Measurements from ENCODE around the gene BCL11A.

BCL11A gene
- total RNA-seq = 0 to 0.40 reads per million in 2 donors

DNA sequence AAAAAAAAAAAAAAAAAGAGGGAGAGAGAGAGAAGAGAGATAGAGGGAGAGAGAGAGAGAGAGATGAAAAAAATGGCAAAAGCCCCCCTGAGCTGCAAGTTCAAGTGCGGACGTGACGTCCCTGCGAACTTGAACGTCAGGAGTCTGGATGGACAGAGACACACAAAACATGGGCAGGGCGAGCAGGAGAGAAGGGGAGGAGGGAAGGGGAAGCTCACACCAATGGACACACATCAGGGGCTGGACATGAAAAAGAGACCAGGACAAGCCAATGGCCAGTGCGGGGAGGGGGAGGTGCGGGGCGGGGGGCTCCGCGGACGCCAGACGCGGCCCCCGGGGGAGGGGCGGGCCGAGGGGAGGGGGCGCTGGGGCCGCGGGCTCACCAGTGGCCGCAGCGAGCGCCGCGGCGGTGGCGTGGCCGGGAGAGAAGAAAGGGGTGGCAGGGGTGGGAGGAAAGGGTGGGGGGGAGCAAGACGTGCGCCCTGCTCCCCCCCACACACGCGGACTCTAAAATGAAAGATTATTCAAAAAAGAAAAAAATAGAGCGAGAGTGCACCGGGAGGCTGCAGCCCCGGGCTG lies at the start of gene BCL11A:
Gene BCL11A, minus strand, starts transcription at position 160 of the 579 bp plus-strand sequence. CDS start 384 bp downstream, outside the sequence.
- no peak for DNase-seq

DNA sequence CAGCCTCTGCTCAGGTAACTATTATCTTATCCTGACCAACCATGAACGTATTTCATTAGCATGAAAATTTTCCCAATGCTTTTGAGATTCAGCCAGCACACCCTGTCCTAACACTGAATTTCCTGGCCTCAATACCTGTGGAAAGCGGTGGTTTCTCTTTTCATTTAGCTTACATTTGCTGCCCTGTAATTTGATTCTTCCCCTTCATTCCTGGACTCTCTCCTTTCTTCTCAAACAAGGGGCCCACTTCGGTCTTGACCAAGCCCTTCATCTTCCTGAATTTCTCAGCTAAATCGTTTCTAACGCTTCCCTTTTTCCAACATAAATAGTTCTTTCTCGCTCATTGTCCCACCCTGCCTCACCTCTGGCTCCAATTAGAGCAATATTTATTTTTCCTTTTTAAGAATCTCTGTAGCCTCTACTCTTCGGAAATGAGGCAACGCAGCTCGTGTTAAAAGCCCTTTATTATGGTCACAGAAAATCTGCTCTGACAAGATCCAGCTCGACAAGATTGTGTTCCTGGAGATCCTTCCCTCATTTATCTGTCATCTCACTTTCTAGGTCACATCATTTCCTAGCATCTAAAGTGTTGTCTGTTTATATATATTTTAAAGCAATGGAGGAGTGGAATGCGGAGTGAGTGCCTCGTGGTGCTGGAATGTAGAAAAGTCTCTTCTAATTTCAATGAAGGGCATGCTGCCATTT lies 49.5 kb upstream of the BCL11A start:
- no peak for DNase-seq

DNA sequence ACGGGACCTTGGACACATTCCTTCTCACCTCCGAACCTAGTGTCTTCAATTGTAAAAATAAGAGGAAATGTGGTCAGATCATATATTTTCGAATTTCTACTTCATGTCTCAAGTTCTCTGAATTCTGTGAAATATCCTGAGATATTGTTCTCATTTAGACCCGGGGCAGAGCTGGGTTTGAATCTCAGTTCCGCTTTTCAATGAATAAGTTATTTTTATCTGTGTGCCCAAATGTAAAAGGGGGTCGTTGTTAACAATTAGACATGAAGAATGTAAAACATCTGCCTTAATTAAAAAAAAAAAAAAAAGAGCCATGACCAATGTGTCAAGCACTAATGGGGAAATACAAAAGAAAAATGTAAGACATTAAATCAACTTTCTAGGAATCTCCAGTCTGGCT lies 48.9 kb upstream of the BCL11A start:
- no peak for DNase-seq

DNA sequence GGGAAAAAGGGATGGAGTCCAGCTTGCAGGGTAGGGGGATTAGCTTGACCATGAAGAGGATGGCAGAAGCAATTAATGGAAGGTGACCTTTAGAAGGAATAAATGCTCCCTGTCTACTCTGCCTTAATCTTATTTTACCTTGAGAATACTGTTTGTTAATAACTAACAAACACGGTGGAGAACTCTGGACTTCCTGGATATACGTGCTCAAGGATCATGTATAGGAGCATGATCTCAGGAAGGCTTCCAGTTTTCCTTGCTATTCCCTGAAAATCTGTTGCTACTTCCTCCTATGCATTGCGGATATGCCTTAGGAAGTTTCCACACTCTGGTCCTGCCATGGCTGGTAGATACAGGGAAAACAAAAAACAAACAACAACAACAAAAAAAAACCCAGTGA lies 44.8 kb upstream of the BCL11A start:
- DNase-seq = no peak

DNA sequence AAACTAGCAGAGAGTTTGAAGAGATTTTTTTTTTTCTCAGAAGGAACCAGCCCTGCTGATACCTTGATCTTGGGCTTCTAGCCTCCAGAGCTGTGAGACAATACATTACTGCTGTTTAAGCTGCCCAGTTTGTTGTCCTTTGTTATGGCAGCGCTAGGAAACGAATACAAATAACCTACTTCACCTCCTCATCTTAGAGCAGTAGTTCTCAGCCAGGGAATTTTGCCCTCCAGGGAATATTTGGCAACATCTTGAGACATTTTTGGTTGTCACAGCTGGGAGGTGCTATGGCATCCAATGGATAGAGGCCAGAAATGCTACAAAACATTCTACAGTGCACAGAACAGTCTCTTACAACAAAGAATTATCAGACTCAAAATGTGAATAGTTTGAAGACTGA lies 43.9 kb upstream of the BCL11A start:
- no peak for DNase-seq

DNA sequence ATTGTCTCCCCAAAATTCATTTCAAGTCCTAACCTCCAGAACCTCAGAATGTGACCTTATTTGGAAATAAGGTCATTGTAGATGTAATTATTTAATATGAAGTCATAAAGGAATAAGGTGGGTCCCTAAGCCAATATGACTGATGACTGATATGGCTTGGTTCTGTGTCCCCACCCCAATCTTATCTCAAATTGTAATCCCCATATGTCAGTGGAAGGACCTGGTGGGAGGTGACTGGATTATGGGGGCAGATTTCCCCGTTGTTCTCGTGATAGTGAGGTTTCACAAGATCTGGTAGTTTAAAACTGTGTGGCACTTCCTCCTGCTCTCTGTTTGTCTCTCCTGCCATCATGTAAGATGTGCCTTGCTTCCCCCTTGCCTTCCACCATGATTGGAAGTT lies 43.0 kb upstream of the BCL11A start:
- no peak for DNase-seq

DNA sequence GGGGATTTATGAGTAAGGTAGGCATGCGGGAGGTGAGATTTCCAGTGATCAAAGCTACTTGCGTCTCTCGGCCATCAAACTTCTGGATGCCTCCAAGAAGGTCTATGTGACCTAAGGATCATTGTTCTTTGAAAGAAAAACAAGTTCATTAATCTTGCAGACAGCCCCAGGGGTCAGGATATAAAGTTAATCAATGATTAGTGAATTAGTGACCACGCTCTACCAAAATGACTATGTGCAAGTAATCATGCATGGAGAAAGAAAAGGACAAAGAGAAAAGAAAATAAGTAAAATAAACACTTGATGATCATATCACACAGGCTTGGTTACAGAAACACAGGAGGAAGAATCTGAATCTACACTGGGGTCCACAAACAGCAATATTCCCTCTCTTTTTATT lies 42.5 kb upstream of the BCL11A start:
- DNase-seq = no peak

DNA sequence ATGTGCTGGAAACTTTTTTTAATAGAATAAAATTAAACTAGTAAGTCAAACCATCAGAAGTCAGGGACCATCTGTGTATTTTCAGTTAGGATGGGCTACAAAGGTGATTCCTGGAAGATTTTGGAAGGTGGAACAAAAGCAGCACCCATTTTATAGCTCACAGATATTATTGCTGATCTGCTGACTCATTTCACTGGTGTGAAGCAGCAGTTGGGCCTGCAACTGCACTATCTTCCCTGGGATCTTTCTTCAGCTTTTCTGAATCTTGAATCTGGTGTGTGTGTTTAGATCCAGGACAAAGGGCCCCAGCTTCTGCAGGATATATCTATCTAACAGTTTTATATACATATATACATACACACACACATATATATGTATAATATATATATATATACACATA lies 35.6 kb upstream of the BCL11A start:
- DNase-seq = peak in 1 of 5 experiments; percentile 17

DNA sequence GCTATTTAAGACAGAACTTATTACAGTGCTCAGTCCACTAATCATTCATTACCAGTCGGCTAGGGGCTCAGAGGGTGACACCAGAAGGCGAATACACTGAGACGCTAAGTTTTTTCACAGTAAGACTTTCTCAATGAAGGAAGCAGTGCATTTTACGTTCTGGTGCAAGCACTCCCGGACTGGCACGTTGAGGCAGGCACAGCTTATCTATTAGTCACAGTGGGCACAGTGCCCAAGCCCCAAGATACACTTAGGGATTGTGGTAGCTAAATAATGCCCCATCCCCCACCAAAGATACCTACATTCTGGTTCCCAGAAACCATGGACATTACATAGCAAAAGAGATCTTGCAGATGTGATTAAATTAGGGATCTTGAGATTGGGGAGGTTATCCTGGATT lies 32.6 kb upstream of the BCL11A start:
- DNase-seq = no peak

DNA sequence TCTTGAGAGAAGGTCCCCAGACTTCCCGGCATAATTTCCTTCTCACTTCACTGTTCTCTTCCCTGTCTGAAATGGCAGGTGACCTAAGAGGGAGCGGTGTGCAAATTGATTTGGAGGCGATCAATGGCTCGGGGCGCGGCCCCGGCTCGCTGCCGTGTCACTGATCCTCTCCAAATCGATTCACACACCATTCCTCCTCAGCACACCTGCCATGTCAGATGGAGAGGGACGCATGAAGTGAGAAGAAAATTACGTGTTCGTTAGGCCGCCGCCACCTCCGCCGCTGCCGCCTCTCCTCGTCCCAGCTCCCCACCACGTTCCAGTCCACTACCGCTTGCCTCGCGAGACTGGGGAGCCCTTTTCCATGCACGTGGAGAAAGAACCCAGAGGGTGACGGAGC lies 31.8 kb upstream of the BCL11A start:
- DNase-seq = no peak

DNA sequence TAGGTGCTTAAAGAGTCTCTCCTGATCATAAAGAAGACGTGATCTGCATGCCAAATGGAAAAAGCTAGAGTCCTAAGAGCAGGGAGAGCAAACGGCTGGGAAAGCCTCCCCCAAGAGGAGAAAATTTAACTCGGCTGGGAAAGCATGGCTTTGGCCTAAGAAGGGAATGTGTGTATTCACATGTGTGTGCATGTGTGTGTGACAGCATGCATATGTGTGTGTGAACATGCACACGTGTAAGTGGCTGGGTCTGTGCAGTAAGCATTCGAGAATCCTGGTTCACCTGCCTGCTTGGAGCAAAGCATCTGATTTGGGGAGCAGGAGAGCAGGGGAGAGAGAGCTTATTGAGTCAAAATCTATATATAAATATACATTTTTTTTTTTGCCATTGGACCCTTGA lies 30.1 kb upstream of the BCL11A start:
- DNase-seq = no peak

DNA sequence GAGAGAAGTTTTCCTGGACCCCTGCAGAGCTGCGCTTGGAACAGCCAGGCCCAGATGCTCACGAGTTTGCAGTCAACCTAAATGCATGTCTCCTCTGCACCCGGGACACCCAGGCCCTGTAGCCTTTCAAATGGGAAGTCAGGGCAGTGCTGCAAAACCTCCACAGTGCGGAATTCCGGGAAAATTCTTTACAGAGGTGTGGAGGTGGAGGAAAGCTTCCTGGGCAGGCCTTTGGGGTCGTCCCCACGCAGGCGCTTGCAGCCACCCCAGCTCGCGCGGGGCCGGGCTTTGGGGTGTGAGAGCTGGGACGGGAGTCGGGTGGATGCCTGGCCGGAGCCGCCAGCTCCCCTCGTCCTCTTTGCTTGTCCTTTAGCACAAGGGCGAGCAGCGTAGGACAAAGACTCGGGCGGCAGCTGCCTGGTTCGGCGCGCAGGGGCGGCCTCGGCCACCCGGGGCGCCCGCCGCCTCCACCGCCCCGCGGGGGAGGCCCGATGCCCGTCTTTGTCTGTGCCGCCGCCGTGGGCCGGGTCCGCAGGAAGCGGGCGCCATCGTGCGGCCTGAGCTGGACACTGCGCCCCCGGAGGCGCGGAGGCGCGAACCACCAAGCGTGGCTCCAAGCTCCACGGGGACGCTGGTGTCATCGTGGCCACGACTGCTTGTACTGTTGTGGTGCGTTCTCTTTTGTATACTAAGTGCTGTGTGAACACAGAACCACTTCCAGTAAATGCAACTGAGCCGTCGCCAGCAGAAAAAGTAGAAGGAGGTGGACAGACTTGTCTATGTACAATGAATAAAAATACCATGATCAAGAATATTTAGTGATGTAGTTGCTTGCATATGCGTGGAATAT lies 28.2 kb upstream of the BCL11A start:
- DNase-seq = peak; percentile 18 to 59 (median 27)

DNA sequence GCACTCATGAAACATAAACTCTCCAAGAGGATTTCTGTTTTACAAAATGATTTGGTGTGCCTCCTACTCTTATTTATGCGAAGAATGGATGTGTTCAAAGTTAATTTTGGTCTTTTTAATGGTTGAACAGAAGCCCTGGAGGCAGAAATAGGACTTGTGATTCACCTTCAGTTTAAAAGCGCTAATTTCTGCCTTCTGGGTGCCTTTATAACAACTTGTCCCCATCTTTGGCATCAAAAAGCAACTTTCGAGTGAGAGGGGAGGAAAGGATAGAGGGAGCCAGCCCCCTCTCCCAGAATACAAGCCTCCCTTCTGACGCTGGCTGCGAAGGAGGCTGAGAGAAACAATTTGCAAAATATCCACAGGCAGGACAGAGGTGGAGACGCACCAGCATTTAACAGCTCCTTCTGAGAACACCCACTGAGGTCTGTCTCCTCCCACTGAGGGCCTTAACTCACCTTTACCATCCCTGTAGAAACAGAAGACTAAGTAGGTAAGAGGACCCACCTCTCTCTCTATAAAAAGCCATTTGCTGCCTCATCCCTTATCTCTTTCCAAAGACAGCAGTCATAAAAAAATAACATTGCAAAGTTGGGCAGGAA lies 24.3 kb upstream of the BCL11A start:
- no peak for DNase-seq

DNA sequence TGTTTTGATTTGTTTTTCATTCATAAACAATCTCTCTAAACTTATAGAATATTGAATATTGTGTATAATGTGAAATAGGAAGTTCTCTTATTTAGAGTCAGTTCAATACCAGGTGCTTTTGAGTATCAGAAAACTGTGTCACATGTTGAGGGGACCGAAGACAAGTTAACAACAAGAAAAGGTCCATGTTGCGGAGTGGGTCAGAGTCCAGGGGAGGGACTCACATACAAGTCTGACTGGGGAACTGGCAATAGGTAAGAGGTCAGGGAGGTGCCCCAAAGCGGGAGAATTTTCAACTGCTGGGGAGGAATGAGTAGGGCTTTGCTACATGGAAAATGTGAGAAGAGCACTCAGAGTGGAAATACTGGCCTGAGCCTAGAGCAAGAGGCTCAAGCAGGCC lies 19.8 kb upstream of the BCL11A start:
- no peak for DNase-seq

DNA sequence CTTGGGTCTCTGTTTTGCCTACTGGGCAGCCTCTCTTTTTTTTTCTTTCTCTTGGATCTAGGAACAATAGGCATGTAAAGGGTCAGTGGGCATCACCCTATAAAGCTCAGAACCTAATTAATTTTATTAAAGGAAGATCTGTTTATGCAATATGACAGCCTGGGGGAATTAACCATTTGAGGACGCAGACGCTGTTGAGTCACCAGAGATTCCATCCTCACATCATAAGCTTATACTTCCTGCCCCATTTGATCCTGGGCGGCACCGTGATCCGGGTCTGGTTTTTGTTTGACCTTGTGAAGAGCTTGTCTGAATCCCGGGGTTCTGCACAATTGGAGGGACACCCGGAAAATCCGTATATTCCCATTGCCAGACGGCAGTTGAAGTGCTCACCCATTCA lies 16.8 kb upstream of the BCL11A start:
- no peak for DNase-seq

DNA sequence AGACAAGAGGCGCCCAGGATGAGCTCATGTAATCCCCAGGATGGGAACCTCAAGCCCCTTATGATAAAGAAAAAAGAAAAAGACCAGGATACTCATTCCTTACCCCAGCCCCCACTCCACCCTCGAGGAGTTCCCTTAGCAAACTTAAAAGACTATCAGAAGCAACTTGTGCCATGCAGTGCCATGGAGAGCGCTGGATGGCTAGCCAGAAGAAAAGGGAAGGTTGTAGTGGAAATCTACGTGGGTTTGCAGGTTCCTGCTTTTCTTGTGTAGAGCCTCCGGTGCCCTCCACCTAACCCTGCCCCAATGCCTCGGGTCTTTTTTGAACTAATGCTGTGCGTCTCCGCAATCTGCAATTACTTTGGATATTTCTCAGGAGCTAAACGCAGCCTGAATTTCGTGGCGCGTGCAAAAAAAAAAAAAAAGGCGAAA lies 16.2 kb upstream of the BCL11A start:
- no peak for DNase-seq

DNA sequence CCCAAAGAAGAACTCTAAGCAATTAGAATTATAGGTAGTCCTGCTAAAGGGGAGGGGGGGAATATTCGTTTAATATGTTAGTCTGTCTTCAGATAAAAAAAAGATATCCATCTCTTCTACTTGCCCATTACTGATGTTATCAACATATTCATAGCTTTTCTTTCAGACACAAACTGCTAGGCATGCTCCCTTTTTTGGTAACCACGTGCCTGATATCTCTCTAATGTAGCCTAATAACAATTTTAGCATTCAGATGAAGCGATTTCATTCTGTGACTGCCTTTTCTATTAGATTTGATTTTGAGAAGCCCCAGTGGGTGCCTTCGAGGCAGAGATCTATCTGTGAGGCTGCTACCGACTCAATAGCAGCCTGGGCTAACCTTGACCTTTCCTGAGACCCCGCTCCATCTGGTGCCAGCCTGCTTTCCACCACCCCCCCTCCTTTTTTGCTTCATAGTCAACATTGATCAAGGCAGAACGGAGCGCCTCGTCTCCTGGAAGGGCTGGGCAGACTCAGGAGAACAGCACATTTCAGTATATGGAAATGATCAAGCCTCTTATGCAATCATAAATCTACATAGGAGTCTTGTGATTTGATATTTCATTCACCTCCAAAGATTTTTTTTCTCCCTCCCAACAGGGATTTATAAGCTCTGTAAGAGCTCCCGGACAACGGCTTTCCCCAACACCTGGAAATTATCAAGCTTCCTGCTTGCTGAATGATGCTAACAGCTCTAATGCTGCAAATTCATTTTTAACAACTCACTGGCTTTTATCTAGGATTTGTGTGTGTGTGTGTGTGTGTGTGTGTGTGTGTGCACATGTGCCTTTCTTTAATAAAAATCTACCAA lies 14.7 kb upstream of the BCL11A start:
- no peak for DNase-seq

DNA sequence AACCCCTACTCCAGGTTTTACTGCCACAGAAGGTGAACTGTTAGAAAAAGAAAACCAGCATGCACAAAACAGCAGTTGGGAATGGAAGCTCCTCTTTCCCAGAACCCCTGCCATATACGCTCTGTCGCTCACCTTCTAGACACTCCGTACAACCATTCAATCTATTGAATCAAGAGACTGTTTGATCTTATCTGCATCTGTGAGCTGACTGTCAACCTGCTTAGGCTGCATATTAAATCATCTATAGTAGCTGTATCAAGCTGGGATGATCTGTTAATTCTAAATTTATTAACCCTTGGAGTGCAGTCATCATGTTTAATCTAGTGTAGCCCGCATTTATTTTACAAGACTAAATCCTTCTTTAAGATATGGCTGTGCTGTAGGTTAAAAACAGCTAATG lies 13.6 kb upstream of the BCL11A start:
- DNase-seq = no peak

DNA sequence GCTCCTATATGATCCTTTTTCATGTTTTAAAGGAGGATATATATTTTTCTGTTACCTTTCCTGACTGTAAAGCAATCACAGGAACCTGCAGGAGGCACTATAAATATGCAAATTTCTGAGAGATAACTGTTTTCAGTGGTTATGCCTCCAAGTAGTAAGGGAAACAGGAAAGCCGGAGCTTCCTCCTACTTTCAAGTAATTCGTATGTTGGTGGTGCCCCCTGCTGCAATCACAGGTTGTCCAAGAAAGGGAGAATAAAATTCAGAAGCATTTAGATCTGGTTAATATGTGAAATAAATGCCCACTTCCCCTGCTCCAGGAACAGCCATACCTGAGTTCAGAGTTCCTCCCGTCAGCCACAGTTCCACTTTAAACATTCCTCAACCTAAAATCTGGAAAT lies 12.0 kb upstream of the BCL11A start:
- no peak for DNase-seq

DNA sequence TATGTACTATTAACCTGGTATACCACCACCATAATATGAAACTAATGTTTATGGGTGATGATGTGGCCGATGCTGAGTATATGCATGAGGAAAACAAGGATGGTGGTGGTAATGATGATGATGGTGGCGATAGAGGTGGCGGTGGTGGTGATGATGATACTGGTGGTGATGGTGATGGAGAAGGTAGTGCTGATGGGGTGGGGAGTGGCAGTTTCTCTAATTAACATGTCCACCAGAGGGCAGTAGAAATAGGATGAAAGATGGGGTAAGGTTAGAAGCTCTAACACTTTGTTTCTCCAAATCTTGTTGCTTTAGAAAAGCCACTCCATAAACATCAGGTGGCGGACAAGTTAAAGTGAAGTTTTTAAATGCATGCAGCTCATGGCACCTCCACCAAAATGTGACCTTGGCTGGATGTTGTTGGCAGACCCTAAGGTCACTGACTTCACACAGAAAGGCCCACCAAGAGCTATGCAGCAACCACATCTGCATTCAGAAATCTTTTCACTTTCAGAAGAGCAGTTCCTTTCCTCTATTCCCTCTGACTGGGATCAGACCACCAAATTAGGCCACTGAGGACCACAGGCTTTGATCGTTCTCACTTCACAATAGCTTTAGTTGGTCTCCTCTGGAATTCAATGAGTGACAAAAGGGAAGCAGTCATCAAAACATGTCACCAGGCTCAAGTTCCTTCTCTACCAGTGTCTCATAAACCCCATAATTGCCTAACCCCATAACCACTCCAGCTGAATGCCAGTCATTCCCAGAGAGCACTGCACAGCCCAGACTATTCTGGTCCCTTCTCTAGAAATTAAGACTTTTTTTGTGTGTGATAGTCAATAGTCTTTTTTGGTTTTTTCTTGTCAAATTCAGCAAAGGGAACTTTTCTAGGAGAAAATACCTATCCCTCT lies 7.5 kb upstream of the BCL11A start:
- no peak for DNase-seq

DNA sequence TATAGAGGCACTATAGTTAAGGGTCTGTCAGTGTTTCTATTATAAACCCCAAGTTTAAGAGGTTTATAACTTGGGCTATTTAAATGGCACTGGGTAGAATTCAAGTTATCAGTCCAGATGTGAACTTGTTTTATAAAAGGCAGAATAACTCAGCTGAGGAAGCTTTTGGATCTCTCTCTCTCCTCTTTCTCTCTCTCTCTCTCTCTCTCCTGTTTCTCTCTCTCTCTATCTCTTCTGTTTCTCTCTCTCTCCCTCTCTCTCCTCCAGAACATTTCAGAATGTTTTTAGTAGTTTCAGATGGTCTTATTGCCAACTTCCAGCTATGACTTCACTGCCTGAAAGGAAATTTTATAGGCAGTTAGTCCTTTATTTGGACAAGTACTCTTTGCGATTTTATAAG lies 6.4 kb upstream of the BCL11A start:
- DNase-seq = no peak
